Stimulated activated CD4-positive, alpha-beta T cell treated with anti-CD3 and anti-CD28 coated beads, Interleukin-4, amount 100 ng/mL, for 48 hours (primary cell): Measurements from ENCODE around the gene MPG.

Source experiments
- DNase-seq, 2 donors: peaks; one replicate each; pipeline ENCODE4 v3.0.0-alpha.2; 2020; ENCODE audit warnings: low read depth in 2 of 2

The MPG gene

GRCh38 chr16:50769-51591 lies 27.0 kb upstream of the MPG start:
- DNase-seq = no peak

- DNase-seq = peak; percentile 98 to 99
These were observed 24.4 kb upstream of the MPG start, which contains the start of the genes POLR3K and SNRNP25 for GRCh38 chr16:53346-54236. POLR3K (minus strand) TSS chr16:53608; CDS start chr16:53586, 22 bp downstream. SNRNP25 (plus strand) TSS chr16:53828; CDS start chr16:54017, 189 bp downstream.

GRCh38 chr16:54237-54581 lies 23.8 kb upstream of the MPG start:
- DNase-seq = no peak

GRCh38 chr16:55571-56136 lies 22.4 kb upstream of the MPG start:
- DNase-seq = no peak

GRCh38 chr16:56231-56927 lies 21.6 kb upstream of the MPG start:
- no peak for DNase-seq

- no peak for DNase-seq
These were observed 20.3 kb upstream of the MPG start for GRCh38 chr16:57711-58110.

GRCh38 chr16:58491-59439 lies 19.3 kb upstream of the MPG start:
- DNase-seq = no peak

- DNase-seq = no peak
These were observed 18.5 kb upstream of the MPG start for GRCh38 chr16:59440-60059.

GRCh38 chr16:60166-60565 lies 17.9 kb upstream of the MPG start:
- DNase-seq = no peak

- no peak for DNase-seq
These were observed 16.8 kb upstream of the MPG start for GRCh38 chr16:60929-61878.

- no peak for DNase-seq
These were observed 16.1 kb upstream of the MPG start for GRCh38 chr16:61879-62281.

- DNase-seq = no peak
These were observed 15.6 kb upstream of the MPG start for GRCh38 chr16:62283-62967.

- no peak for DNase-seq
These were observed 15.0 kb upstream of the MPG start for GRCh38 chr16:62968-63391.

- no peak for DNase-seq
These were observed 14.6 kb upstream of the MPG start for GRCh38 chr16:63466-63865.

GRCh38 chr16:63998-64913 lies 13.8 kb upstream of the MPG start:
- no peak for DNase-seq

GRCh38 chr16:64914-65255 lies 13.1 kb upstream of the MPG start:
- no peak for DNase-seq

GRCh38 chr16:65745-66144 lies 12.3 kb upstream of the MPG start:
- DNase-seq = peak; percentile 76 to 90
